ENCODE measurements around the gene CELSR3.

CELSR3 gene

GRCh38 chr3:48630833-48631232 lies 31.9 kb downstream of the CELSR3 start:
- TF ChIP-seq MAX (IDR thresholded peaks at IDR 0.05) (no peak), USF1 (IDR thresholded peaks at IDR 0.05) (no peak), TCF12 (IDR thresholded peaks at IDR 0.05; ENCODE audit: low read depth) (no peak), TEAD4 (IDR thresholded peaks at IDR 0.05) (no peak), CREB1 (IDR thresholded peaks at IDR 0.05; ENCODE audit: low read depth) (no peak), EGR1 (IDR thresholded peaks at IDR 0.05) (no peak), YY1 (IDR thresholded peaks at IDR 0.05; ENCODE audit: low read depth) (no peak), RAD21 (IDR thresholded peaks at IDR 0.05; ENCODE audit: low read depth) (no peak), NFIC (IDR thresholded peaks at IDR 0.05) (no peak), EP300 (IDR thresholded peaks at IDR 0.05; ENCODE audit: borderline replicate concordance) (no peak), REST (IDR thresholded peaks at IDR 0.05; ENCODE audit: low read depth) (no peak)

- TF ChIP-seq MAX (IDR thresholded peaks at IDR 0.05) = no peak
- no peak for TF ChIP-seq CREB1 (IDR thresholded peaks at IDR 0.05; ENCODE audit: low read depth)
- no peak for TF ChIP-seq TCF12 (IDR thresholded peaks at IDR 0.05; ENCODE audit: low read depth)
- TF ChIP-seq ZBTB7A (IDR thresholded peaks at IDR 0.05; ENCODE audit: low read depth) = no peak
- no peak for TF ChIP-seq NFIC (IDR thresholded peaks at IDR 0.05)
- TF ChIP-seq REST (IDR thresholded peaks at IDR 0.05; ENCODE audit: low read depth) = no peak
- TF ChIP-seq TEAD4 (IDR thresholded peaks at IDR 0.05) = no peak
- TF ChIP-seq RAD21 (IDR thresholded peaks at IDR 0.05; ENCODE audit: low read depth) = no peak
Measured at GRCh38 chr3:48630407-48630806, 32.3 kb downstream of the CELSR3 start.

- no peak for TF ChIP-seq TEAD4 (IDR thresholded peaks at IDR 0.05)
- TF ChIP-seq RAD21 (IDR thresholded peaks at IDR 0.05; ENCODE audit: low read depth) = no peak
Measured at GRCh38 chr3:48629894-48630293, 32.8 kb downstream of the CELSR3 start.

GRCh38 chr3:48628277-48629017 lies 34.2 kb downstream of the CELSR3 start:
- TF ChIP-seq TAF1 (IDR thresholded peaks at IDR 0.05; ENCODE audit: low read depth) = no peak
- TF ChIP-seq TCF12 (IDR thresholded peaks at IDR 0.05; ENCODE audit: low read depth) = no peak
- TF ChIP-seq CREB1 (IDR thresholded peaks at IDR 0.05; ENCODE audit: low read depth) = no peak
- TF ChIP-seq YY1 (IDR thresholded peaks at IDR 0.05; ENCODE audit: low read depth) = no peak
- no peak for TF ChIP-seq ZBTB7A (IDR thresholded peaks at IDR 0.05; ENCODE audit: low read depth)
- no peak for TF ChIP-seq USF1 (IDR thresholded peaks at IDR 0.05)
- TF ChIP-seq REST (IDR thresholded peaks at IDR 0.05; ENCODE audit: low read depth) = no peak
- TF ChIP-seq RAD21 (IDR thresholded peaks at IDR 0.05; ENCODE audit: low read depth) = no peak
- no peak for TF ChIP-seq CEBPB (IDR thresholded peaks at IDR 0.05)
- TF ChIP-seq FOXM1 (IDR thresholded peaks at IDR 0.05; ENCODE audit: borderline replicate concordance, low read depth) = no peak

- TF ChIP-seq TCF12 (IDR thresholded peaks at IDR 0.05; ENCODE audit: low read depth) (no peak), ZBTB7A (IDR thresholded peaks at IDR 0.05; ENCODE audit: low read depth) (no peak), TEAD4 (IDR thresholded peaks at IDR 0.05) (no peak), EGR1 (IDR thresholded peaks at IDR 0.05) (no peak), RAD21 (IDR thresholded peaks at IDR 0.05; ENCODE audit: low read depth) (no peak), REST (IDR thresholded peaks at IDR 0.05; ENCODE audit: low read depth) (no peak), EP300 (IDR thresholded peaks at IDR 0.05; ENCODE audit: borderline replicate concordance) (no peak), CEBPB (IDR thresholded peaks at IDR 0.05) (no peak), MAX (IDR thresholded peaks at IDR 0.05) (no peak), FOXM1 (IDR thresholded peaks at IDR 0.05; ENCODE audit: borderline replicate concordance, low read depth) (no peak), TAF1 (IDR thresholded peaks at IDR 0.05; ENCODE audit: low read depth) (no peak), NFIC (IDR thresholded peaks at IDR 0.05) (no peak), YY1 (IDR thresholded peaks at IDR 0.05; ENCODE audit: low read depth) (no peak)
Measured at GRCh38 chr3:48625600-48625999, 37.1 kb downstream of the CELSR3 start.
